Jurkat, Clone E6-1 (cell line): Measurements from ENCODE around the gene TP53INP2.
"Not testable (repeated sequence)": the region's sequence is repeated elsewhere in the genome, so short reads cannot be mapped to it uniquely, and the experiment has no call there.

Source experiments
- DNase-seq: peaks from one replicate; pipeline ENCODE4 v3.0.0-alpha.2; 2011; ENCODE audit warnings: low read depth, low spot score
- H3K4me3 ChIP-seq: 2 replicates; pipeline ENCODE4 v1.5.1; 2011; ENCODE audit warnings: mild to moderate bottlenecking, low read length, control low read depth, moderate library complexity

The TP53INP2 gene

GRCh38 chr20:34703424-34704176 lies 544 bp upstream of the TP53INP2 start:
- H3K4me3 ChIP-seq: peak overlapping the region; percentile 85
- DNase-seq: no peak

- DNase-seq: no peak
Measured at GRCh38 chr20:34705008-34705396, 858 bp downstream of the TP53INP2 start.

GRCh38 chr20:34705397-34706301 lies 1.5 kb downstream of the TP53INP2 start:
- no peak for DNase-seq
- H3K4me3 ChIP-seq: no peak overlapping the region

More at GRCh38 chr20:34705008-34705396, 858 bp downstream of the TP53INP2 start:
- H3K4me3 ChIP-seq: peak overlapping the region; percentile 85

GRCh38 chr20:34706302-34706875 lies 2.2 kb downstream of the TP53INP2 start:
- no peak overlapping the region for H3K4me3 ChIP-seq

GRCh38 chr20:34706912-34707784 lies 3.0 kb downstream of the TP53INP2 start:
- no peak overlapping the region for H3K4me3 ChIP-seq
- DNase-seq: no peak

More at GRCh38 chr20:34706302-34706875, 2.2 kb downstream of the TP53INP2 start:
- DNase-seq: no peak

- H3K4me3 ChIP-seq: peak overlapping the region; percentile 74
- DNase-seq: no peak
Measured at GRCh38 chr20:34708621-34709043, 4.5 kb downstream of the TP53INP2 start.

GRCh38 chr20:34709044-34709830 lies 5.1 kb downstream of the TP53INP2 start:
- peak overlapping the region; percentile 74 for H3K4me3 ChIP-seq
- peak; percentile 49 for DNase-seq

GRCh38 chr20:34709831-34710567 lies 5.9 kb downstream of the TP53INP2 start:
- DNase-seq: no peak

GRCh38 chr20:34710568-34710839 lies 6.4 kb downstream of the TP53INP2 start:
- DNase-seq: no peak
- H3K4me3 ChIP-seq: no peak overlapping the region

More at GRCh38 chr20:34709831-34710567, 5.9 kb downstream of the TP53INP2 start:
- peak overlapping the region; percentile 74 for H3K4me3 ChIP-seq

GRCh38 chr20:34710861-34711574 lies 6.9 kb downstream of the TP53INP2 start:
- H3K4me3 ChIP-seq: no peak overlapping the region
- no peak for DNase-seq

GRCh38 chr20:34711813-34712430 lies 7.8 kb downstream of the TP53INP2 start:
- H3K4me3 ChIP-seq: no peak overlapping the region
- DNase-seq: no peak

- H3K4me3 ChIP-seq: no peak overlapping the region
- no peak for DNase-seq
Measured at GRCh38 chr20:34712525-34713192, 8.5 kb downstream of the TP53INP2 start.

- no peak overlapping the region for H3K4me3 ChIP-seq
- no peak for DNase-seq
Measured at GRCh38 chr20:34713194-34713943, 9.2 kb downstream of the TP53INP2 start.

GRCh38 chr20:34713944-34714515 lies 9.9 kb downstream of the TP53INP2 start:
- DNase-seq, H3K4me3 ChIP-seq: not testable (repeated sequence)

GRCh38 chr20:34715384-34715783 lies 11.2 kb downstream of the TP53INP2 start:
- H3K4me3 ChIP-seq: no peak overlapping the region
- DNase-seq: no peak
